ENCODE data around the gene FGD5.

Gene FGD5

GRCh38 chr3:14822670-14823390 lies 4.1 kb downstream of the FGD5 start:
- in situ Hi-C loops (cut with MboI; ENCODE audit: low pct_unique_long_range_greater_than_20kb, low sequenced_read_pairs): no loop called here

GRCh38 chr3:14823393-14823792 lies 4.6 kb downstream of the FGD5 start:
- in situ Hi-C loops (cut with MboI; ENCODE audit: low pct_unique_long_range_greater_than_20kb, low sequenced_read_pairs): no loop called here

More at GRCh38 chr3:14822670-14823390, 4.1 kb downstream of the FGD5 start:
- DNase-seq: no peak

GRCh38 chr3:14823910-14824629 lies 5.3 kb downstream of the FGD5 start:
- no peak for DNase-seq
- in situ Hi-C loops (cut with MboI; ENCODE audit: low pct_unique_long_range_greater_than_20kb, low sequenced_read_pairs): no loop called here

More at GRCh38 chr3:14823393-14823792, 4.6 kb downstream of the FGD5 start:
- DNase-seq: no peak

- DNase-seq: no peak
Observed at GRCh38 chr3:14824646-14825045, 5.9 kb downstream of the FGD5 start.

GRCh38 chr3:14826069-14826468 lies 7.3 kb downstream of the FGD5 start:
- in situ Hi-C loops (cut with MboI; ENCODE audit: low pct_unique_long_range_greater_than_20kb, low sequenced_read_pairs): no loop called here
- DNase-seq: no peak

More at GRCh38 chr3:14824646-14825045, 5.9 kb downstream of the FGD5 start:
- in situ Hi-C loops (cut with MboI; ENCODE audit: low pct_unique_long_range_greater_than_20kb, low sequenced_read_pairs): no loop called here

- no peak for DNase-seq
- in situ Hi-C loops (cut with MboI; ENCODE audit: low pct_unique_long_range_greater_than_20kb, low sequenced_read_pairs): no loop called here
Observed at GRCh38 chr3:14827776-14828175, 9.0 kb downstream of the FGD5 start.

- no peak for DNase-seq
- in situ Hi-C loops (cut with MboI; ENCODE audit: low pct_unique_long_range_greater_than_20kb, low sequenced_read_pairs): no loop called here
Observed at GRCh38 chr3:14829811-14830210, 11.0 kb downstream of the FGD5 start.

GRCh38 chr3:14831916-14832450 lies 13.2 kb downstream of the FGD5 start:
- in situ Hi-C loops (cut with MboI; ENCODE audit: low pct_unique_long_range_greater_than_20kb, low sequenced_read_pairs): no loop called here
- DNase-seq: no peak

- DNase-seq: no peak
- in situ Hi-C loops (cut with MboI; ENCODE audit: low pct_unique_long_range_greater_than_20kb, low sequenced_read_pairs): no loop called here
Observed at GRCh38 chr3:14832975-14833722, 14.4 kb downstream of the FGD5 start.

GRCh38 chr3:14834121-14834520 lies 15.4 kb downstream of the FGD5 start:
- in situ Hi-C loops (cut with MboI; ENCODE audit: low pct_unique_long_range_greater_than_20kb, low sequenced_read_pairs): no loop called here

GRCh38 chr3:14834807-14835466 lies 16.2 kb downstream of the FGD5 start:
- in situ Hi-C loops (cut with MboI; ENCODE audit: low pct_unique_long_range_greater_than_20kb, low sequenced_read_pairs): no loop called here

More at GRCh38 chr3:14834121-14834520, 15.4 kb downstream of the FGD5 start:
- DNase-seq: no peak

GRCh38 chr3:14836049-14836468 lies 17.3 kb downstream of the FGD5 start:
- in situ Hi-C loops (cut with MboI; ENCODE audit: low pct_unique_long_range_greater_than_20kb, low sequenced_read_pairs): no loop called here
- DNase-seq: no peak

More at GRCh38 chr3:14834807-14835466, 16.2 kb downstream of the FGD5 start:
- DNase-seq: no peak

GRCh38 chr3:14837186-14837877 lies 18.6 kb downstream of the FGD5 start:
- DNase-seq: no peak
- in situ Hi-C loops (cut with MboI; ENCODE audit: low pct_unique_long_range_greater_than_20kb, low sequenced_read_pairs): no loop called here

GRCh38 chr3:14837878-14838258 lies 19.1 kb downstream of the FGD5 start:
- in situ Hi-C loops (cut with MboI; ENCODE audit: low pct_unique_long_range_greater_than_20kb, low sequenced_read_pairs): no loop called here
- DNase-seq: no peak

GRCh38 chr3:14839236-14839635 lies 20.5 kb downstream of the FGD5 start:
- in situ Hi-C loops (cut with MboI; ENCODE audit: low pct_unique_long_range_greater_than_20kb, low sequenced_read_pairs): no loop called here
- DNase-seq: no peak

- DNase-seq: no peak
- in situ Hi-C loops (cut with MboI; ENCODE audit: low pct_unique_long_range_greater_than_20kb, low sequenced_read_pairs): no loop called here
Observed at GRCh38 chr3:14841836-14842235, 23.1 kb downstream of the FGD5 start.

GRCh38 chr3:14842277-14842676 lies 23.5 kb downstream of the FGD5 start:
- no peak for DNase-seq
- in situ Hi-C loops (cut with MboI; ENCODE audit: low pct_unique_long_range_greater_than_20kb, low sequenced_read_pairs): no loop called here

- in situ Hi-C loops (cut with MboI; ENCODE audit: low pct_unique_long_range_greater_than_20kb, low sequenced_read_pairs): no loop called here
- DNase-seq: no peak
Observed at GRCh38 chr3:14843321-14843720, 24.6 kb downstream of the FGD5 start.

All from KBM-7 (cell line).